Esophagus muscularis mucosa (tissue), 4 donors: ENCODE results near the gene PSMD9.

Experiments used
- EP300 ChIP-seq: sonication (generic); formaldehyde crosslinking; IDR thresholded peaks from one replicate; pipeline ENCODE4 v1.6.1; 2017; ENCODE audit warnings: antibody characterized with exemption
- POLR2A ChIP-seq: fragments of 450-650 bp; IDR thresholded peaks from one replicate; pipeline ENCODE4 v1.6.1; 2017; ENCODE audit warnings: antibody characterized with exemption, moderate library complexity, mild to moderate bottlenecking, low read depth
- POLR2AphosphoS5 ChIP-seq, 2 donors: sonication (generic); formaldehyde crosslinking; IDR thresholded peaks; one replicate each; pipeline ENCODE4 v1.6.1; 2017; ENCODE audit warnings: antibody characterized with exemption in 2 of 2
- TF ChIP-seq, protein P1 (sequence below), 3 experiments: fragments of 200-600 bp in 2 of 3; fragments of 450-650 bp in 1 of 3; sonication (generic) in 2 of 3; IDR thresholded peaks; one replicate each; pipeline ENCODE4 v1.5.1; 2017 to 2019; ENCODE audit warnings: antibody characterized with exemption in 3 of 3, mild to moderate bottlenecking in 2 of 3, moderate library complexity in 1 of 3

DNA sequence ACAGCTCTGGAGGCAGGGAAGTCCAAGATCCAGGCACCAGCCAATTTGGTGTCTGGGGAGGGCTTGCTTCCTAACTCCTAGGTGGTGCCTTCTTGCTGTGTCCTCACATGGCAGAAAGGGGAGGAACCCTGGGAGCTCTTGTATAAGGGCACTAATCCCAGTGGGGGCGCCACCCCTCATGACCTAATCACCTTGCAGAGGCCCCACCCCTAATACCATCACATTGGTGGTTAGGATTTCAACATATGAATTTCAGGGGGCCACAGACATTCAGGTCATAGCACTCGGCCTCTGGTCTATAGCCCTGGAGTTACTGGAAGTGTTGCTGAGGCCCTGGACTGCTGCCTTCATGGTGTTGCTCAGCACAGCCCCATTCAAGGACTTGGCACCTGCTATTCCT is 14.6 kb downstream of the PSMD9 start:
- TF ChIP-seq, protein P1, sequence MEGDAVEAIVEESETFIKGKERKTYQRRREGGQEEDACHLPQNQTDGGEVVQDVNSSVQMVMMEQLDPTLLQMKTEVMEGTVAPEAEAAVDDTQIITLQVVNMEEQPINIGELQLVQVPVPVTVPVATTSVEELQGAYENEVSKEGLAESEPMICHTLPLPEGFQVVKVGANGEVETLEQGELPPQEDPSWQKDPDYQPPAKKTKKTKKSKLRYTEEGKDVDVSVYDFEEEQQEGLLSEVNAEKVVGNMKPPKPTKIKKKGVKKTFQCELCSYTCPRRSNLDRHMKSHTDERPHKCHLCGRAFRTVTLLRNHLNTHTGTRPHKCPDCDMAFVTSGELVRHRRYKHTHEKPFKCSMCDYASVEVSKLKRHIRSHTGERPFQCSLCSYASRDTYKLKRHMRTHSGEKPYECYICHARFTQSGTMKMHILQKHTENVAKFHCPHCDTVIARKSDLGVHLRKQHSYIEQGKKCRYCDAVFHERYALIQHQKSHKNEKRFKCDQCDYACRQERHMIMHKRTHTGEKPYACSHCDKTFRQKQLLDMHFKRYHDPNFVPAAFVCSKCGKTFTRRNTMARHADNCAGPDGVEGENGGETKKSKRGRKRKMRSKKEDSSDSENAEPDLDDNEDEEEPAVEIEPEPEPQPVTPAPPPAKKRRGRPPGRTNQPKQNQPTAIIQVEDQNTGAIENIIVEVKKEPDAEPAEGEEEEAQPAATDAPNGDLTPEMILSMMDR (IDR thresholded peaks at IDR 0.05): no peak
- no peak for TF ChIP-seq POLR2A
- TF ChIP-seq EP300: no peak
- no peak for TF ChIP-seq POLR2AphosphoS5 (IDR thresholded peaks at IDR 0.05)
